Suprapubic skin (tissue), 3 donors: ENCODE results near the gene HNRNPA1.

ENCODE experiments used
- POLR2AphosphoS5 ChIP-seq, 3 donors: sonication (generic); formaldehyde crosslinking; IDR thresholded peaks; one replicate each; pipeline ENCODE4 v1.6.1; 2017; ENCODE audit warnings: antibody characterized with exemption in 3 of 3
- TF ChIP-seq, protein P1 (sequence below), 2 donors: fragments of 200-600 bp in 1 of 2; fragments of 450-650 bp in 1 of 2; sonication (generic) in 1 of 2; IDR thresholded peaks; one replicate each; pipeline ENCODE4 v1.5.1; 2016 to 2019; ENCODE audit warnings: antibody characterized with exemption in 2 of 2, mild to moderate bottlenecking in 1 of 2, moderate library complexity in 1 of 2

DNA sequence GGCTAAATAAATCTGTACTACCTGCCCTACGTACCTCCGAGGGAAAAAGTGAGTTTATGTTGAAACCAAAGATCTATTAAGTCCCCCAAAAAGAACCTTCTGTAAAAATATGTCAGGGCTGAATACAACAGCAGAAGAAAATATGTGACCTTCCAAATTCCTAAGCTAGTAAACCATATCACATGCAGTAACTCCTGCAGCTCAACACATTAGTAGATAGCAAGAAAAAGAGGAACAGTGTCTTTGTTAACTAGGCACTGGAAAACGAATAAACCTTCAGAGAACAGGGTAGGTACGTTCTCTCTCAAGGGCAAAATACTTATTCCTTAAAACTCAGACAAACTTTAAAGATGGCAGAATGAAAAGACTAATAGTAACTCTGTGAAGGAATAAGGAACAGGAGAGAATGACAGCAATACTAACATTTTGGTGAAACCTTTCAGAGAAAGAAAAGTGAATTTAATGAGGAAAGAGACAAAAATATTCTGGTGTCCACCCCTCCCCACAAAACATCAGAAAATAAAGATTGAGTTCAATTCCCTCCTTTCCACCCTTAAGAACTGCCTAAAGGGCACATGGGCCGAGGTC, 18.6 kb upstream of the HNRNPA1 start:
- TF ChIP-seq POLR2AphosphoS5 (IDR thresholded peaks at IDR 0.05): no peak
- TF ChIP-seq, protein P1, sequence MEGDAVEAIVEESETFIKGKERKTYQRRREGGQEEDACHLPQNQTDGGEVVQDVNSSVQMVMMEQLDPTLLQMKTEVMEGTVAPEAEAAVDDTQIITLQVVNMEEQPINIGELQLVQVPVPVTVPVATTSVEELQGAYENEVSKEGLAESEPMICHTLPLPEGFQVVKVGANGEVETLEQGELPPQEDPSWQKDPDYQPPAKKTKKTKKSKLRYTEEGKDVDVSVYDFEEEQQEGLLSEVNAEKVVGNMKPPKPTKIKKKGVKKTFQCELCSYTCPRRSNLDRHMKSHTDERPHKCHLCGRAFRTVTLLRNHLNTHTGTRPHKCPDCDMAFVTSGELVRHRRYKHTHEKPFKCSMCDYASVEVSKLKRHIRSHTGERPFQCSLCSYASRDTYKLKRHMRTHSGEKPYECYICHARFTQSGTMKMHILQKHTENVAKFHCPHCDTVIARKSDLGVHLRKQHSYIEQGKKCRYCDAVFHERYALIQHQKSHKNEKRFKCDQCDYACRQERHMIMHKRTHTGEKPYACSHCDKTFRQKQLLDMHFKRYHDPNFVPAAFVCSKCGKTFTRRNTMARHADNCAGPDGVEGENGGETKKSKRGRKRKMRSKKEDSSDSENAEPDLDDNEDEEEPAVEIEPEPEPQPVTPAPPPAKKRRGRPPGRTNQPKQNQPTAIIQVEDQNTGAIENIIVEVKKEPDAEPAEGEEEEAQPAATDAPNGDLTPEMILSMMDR (IDR thresholded peaks at IDR 0.05): no peak
